GM19395 (cell line): ENCODE data around the gene E2F1.
A peak's percentile ranks its signal among the peaks of the same experiment; 100 is the strongest.

ENCODE experiments used
- ATAC-seq: cut with Tn5 transposase; IDR thresholded peaks from one replicate; pipeline ENCODE4 v1.9.1; 2021; ENCODE audit warnings: mild to moderate bottlenecking, moderate library complexity; ENCODE audit not compliant: unreplicated experiment

Gene E2F1

GRCh38 chr20:33687993-33688937 is 2.1 kb upstream of the E2F1 start:
- no peak for ATAC-seq

GRCh38 chr20:33687370-33687915 is 1.3 kb upstream of the E2F1 start:
- no peak for ATAC-seq

DNA sequence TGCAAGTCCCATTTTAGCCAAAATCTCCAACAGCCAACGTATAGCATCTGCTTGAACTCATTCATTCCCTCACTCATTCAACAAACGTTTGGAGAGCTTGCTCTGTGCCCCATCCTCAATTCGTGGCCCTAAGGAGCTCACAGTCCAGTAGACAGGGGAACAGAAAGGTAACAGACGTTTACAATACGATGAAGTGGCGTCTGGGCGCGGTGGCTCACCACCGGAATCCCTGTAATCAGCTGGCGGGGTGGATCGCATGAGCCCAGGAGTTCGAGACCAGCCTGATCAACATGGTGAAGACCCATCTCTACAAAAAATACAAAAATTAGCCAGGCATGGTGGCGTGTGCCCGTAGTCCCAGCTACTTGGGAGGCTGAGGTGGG is 790 bp upstream of the E2F1 start:
- ATAC-seq: no peak

- ATAC-seq: peak; percentile 63
Measured at GRCh38 chr20:33685328-33686099, 671 bp downstream of the E2F1 start.

DNA sequence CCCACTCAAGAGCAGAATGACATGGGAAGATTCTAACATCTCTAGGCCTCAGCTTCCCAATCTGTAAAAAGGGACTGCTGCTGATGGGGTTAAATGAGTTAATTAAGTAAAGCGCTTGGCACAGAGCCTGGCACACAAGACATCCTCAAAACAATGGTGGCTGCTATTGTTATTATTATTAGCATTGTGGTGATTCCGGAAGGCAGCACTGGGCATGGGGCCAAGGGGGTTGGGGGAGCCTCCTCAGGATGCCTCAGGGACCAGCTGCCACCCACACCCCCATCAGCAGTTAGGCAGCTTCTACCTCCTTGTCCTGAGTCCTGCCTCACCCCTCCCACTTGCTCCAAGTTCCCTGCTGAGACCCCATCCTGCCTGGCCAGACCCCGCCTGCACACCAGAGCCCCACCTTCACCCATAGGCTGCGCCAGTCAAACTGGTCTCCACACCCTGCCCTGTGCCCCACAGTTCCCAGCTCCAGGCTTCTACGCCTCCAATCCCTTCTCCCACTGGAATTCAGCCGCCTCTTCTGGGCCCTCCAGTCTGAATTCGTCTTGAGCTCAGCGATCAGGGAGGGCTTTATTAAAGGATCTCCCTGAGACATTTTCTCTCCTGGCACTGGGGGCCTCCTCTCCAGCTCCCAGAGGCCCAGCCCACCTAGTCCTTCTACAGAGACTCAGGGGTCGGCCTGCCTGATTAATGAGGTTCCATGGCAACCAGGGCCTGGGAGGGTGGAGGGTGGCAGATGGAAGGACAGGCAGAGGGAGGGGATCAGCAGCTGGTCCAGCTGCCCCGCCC is 1.5 kb downstream of the E2F1 start:
- ATAC-seq: no peak

- no peak for ATAC-seq
Measured at GRCh38 chr20:33681728-33682353, 4.3 kb downstream of the E2F1 start.

DNA sequence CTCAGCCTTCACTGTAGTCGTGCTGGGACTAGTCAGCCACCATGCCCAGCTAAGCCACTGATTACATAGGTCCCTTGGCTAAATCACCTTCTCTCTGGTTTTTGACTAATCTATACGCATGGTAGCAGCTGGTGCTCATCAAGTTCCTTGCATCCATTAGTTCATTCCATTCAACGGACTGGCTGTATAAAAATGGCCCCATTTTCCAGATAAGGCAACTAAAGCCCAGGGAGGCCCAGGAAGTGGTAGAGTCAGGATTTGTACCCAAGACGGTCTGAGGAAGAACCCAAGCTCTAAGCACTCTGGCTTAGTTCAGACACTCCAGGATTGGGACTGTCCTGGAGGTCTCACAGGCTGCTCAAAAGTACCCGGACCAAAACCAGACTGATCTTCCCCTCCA is 4.9 kb downstream of the E2F1 start:
- no peak for ATAC-seq

GRCh38 chr20:33680686-33681085 is 5.5 kb downstream of the E2F1 start:
- ATAC-seq: no peak

- ATAC-seq: no peak
Measured at GRCh38 chr20:33679758-33680485, 6.3 kb downstream of the E2F1 start.

DNA sequence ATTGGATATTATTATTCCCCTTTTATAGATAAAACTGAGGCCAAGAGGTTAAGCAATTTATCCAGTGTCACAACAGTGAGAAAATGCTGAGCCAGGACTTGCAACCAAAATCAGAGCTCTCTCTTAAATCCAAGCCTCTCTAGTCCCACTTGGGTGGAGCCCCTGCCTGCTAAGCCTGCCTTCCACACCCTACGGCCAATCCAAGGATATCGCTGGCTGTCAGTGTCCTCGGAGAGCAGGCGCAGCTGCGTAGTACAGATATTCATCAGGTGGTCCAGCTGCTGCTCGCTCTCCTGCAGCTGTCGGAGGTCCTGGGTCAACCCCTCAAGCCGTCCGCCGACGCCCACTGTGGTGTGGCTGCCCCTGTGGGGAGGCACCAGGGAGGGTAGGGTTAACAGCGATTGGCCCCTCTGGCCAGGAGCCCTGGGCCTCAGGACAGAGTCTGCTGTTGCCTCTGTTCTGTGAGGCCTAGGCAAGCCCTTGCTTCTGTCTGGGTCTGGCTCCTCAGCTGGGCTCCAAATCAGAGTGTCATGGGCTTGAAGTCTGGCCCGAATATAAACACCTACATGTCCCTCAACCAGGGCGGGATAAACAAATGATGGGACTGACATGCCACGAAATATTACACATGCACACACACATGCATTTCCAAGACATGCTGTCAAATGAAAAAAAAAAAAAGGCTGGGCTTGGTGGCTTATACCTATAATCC is 8.0 kb downstream of the E2F1 start:
- ATAC-seq: no peak

GRCh38 chr20:33676652-33677645 is 9.2 kb downstream of the E2F1 start:
- no peak for ATAC-seq

- ATAC-seq: no peak
Measured at GRCh38 chr20:33676121-33676520, 10.1 kb downstream of the E2F1 start.

DNA sequence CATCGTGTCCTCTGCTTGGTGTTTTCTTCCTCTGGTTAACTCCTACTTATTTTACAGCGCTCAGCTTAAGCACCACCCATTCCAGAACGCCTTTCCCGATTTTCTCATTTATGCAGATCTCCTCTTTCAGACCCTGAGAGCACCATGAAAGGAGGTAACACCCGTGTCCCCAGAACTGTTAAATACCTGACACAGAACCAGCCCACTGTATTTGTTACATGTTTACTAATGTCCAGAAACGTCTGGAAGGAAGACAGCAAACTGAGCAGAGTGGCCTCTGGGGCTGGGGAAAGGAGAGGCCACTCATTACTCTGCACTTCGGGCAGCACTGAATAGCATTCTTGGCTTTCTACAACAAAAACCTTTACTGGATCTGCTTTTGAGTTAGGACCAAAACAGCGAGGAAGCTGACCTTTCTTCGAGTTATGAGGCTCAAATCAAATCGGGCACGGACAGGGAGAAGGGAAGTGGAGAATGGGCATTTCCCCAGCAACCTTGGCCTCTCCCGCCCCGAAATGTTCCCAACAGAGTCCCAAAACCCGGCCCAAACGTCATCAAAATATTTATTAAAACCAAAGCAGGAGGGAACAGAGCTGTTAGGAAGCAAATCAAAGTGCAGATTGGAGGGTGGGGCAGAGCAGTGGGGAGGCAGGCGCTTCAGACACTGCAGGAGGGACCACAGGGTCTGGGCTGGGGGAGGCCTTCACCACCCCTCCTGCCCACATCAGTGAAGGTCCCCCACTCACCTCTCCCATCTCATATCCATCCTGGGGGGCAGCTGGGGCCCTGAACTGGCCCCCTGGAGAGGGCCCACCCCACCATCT is 10.8 kb downstream of the E2F1 start:
- ATAC-seq: no peak

- peak; percentile 70 for ATAC-seq
Measured at GRCh38 chr20:33674294-33675135, 11.7 kb downstream of the E2F1 start, which contains the start of gene NECAB3. NECAB3 (minus strand) TSS chr20:33674428; CDS start chr20:33674352, 76 bp downstream.

DNA sequence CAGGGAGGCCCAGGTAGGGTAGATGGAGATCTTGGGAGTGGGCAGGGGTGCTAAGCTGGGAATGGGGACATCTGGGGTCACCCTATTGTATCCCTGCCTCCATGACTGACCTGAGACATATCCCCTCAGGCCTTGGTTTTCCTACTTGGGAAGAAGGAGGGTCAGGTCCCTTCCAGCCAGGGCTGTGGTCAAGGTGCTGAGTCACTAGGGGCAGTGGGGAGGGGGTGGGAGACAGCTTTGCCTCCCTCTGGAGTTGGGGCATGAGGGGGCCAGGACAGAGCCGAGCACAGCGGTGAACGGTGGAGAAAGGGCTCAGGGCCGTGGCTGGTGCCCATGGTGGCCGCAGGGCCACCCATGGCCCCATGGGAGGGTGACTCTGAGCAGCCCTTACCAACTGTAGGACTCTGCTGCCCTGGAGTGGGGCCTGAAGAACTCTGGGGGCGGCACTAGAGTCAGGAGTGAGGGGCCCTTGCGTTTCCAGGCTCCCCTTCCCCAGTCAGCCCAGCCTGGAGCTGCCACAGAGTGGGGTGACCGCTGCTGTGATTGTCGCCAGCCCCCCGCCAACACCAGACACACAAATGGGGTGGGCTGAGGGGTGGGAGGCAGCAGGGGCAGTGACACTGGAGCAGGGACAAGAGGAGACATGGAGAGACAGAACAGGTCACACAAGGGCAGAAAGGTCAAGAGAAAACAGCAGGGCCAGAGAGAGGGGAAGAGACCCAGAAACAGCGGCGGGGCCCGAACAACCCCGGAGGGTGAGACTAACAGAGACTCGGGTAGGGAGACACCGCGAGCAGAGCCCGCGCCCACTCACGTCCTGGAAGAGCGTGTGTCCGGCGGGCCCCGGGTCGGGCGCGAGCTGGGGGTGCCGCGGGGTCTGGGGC is 12.5 kb downstream of the E2F1 start:
- ATAC-seq: peak; percentile 42
